ENCODE data around the gene CLSTN1. TPM values are rescaled to one million over a fixed set of nuclear protein-coding genes. Genes with fewer than 3 reads are reported as not detected.
"Not testable (repeated sequence)": the region's sequence is repeated elsewhere in the genome, so short reads cannot be mapped to it uniquely, and the experiment has no call there.

The CLSTN1 gene
- polyA plus RNA-seq, 12 donors = 60.7 to 107 (median 71.4) TPM; not detected in 1

- DNase-seq = no peak
These were observed 9.9 kb upstream of the CLSTN1 start for GRCh38 chr1:9833632-9834031.

GRCh38 chr1:9827558-9828185 is 3.9 kb upstream of the CLSTN1 start:
- no peak for DNase-seq

GRCh38 chr1:9826616-9827015 is 2.9 kb upstream of the CLSTN1 start:
- no peak for DNase-seq

GRCh38 chr1:9826087-9826486 is 2.3 kb upstream of the CLSTN1 start:
- no peak for DNase-seq

GRCh38 chr1:9825093-9826074 is 1.6 kb upstream of the CLSTN1 start:
- no peak for DNase-seq

- DNase-seq = no peak
These were observed 931 bp upstream of the CLSTN1 start for GRCh38 chr1:9824702-9825089.

GRCh38 chr1:9823693-9823942 is 147 bp downstream of the CLSTN1 start:
- no peak for DNase-seq

- DNase-seq = no peak
These were observed 670 bp downstream of the CLSTN1 start for GRCh38 chr1:9822897-9823692.

- no peak for DNase-seq
These were observed 1.3 kb downstream of the CLSTN1 start for GRCh38 chr1:9822490-9822889.

- DNase-seq = no peak
These were observed 2.1 kb downstream of the CLSTN1 start for GRCh38 chr1:9821710-9822109.

GRCh38 chr1:9820521-9820920 is 3.2 kb downstream of the CLSTN1 start:
- DNase-seq = no peak

GRCh38 chr1:9817734-9818133 is 6.0 kb downstream of the CLSTN1 start:
- no peak for DNase-seq

GRCh38 chr1:9816199-9816598 is 7.6 kb downstream of the CLSTN1 start:
- no peak for DNase-seq

- DNase-seq = no peak
These were observed 8.6 kb downstream of the CLSTN1 start for GRCh38 chr1:9815150-9815549.

GRCh38 chr1:9814619-9815018 is 9.1 kb downstream of the CLSTN1 start:
- no peak for DNase-seq

- DNase-seq = no peak
These were observed 12.4 kb downstream of the CLSTN1 start for GRCh38 chr1:9811239-9811966.

GRCh38 chr1:9809100-9809510 is 14.7 kb downstream of the CLSTN1 start:
- DNase-seq = no peak

- DNase-seq = no peak
These were observed 15.3 kb downstream of the CLSTN1 start for GRCh38 chr1:9808459-9808858.

- DNase-seq = no peak
These were observed 16.2 kb downstream of the CLSTN1 start for GRCh38 chr1:9807541-9807940.

GRCh38 chr1:9805972-9806371 is 17.8 kb downstream of the CLSTN1 start:
- not testable (repeated sequence) for DNase-seq

- DNase-seq = no peak
These were observed 18.7 kb downstream of the CLSTN1 start for GRCh38 chr1:9805006-9805508.

Data from muscle of arm (tissue), 12 donors.